HepG2 (cell line): ENCODE measurements around the gene CHD2. TPM values are rescaled to one million over a fixed set of nuclear protein-coding genes. Genes with fewer than 3 reads are reported as not detected.

Experiments used
- ATAC-seq: fragments of 200-7000 bp; cut with Tn5 transposase; 3 replicates; pipeline ENCODE4 v1.9.1; 2020; ENCODE audit warnings: mild to moderate bottlenecking, moderate library complexity
- BruUV-seq: library from RNA; stranded (reverse); fragments of 400-500 nt; replicated peaks from 2 replicates; lab custom pipeline; 2021; lab: Mats Ljungman, UMichigan
- CTCF ChIA-PET: fragments of 300-600 bp; formaldehyde crosslinking; extraction: SDS; loops from one replicate; lab custom pipeline; 2021; ENCODE audit warnings: low total read pairs, inconsistent platforms, low intra/inter-chr PET ratio; lab: Yijun Ruan, JAX
- POLR2A ChIA-PET: fragments of 350-600 bp; sonication (Branson Sonifier 250); formaldehyde crosslinking; loops from one replicate; lab custom pipeline; 2020; ENCODE audit warnings: antibody characterized with exemption, inconsistent platforms; lab: Yijun Ruan, JAX
- DNase-seq: peaks from one replicate; pipeline ENCODE4 v3.0.0-alpha.2; 2015; ENCODE audit warnings: low spot score
- FAIRE-seq: peaks from 3 replicates; lab custom pipeline; 2011; peaks lifted over from hg19 to GRCh38; lab: Jason Lieb, UNC
- H2AFZ ChIP-seq: one replicate; pipeline ENCODE4 v1.6.1; 2011; ENCODE audit warnings: low read length, inconsistent platforms
- H3K27ac ChIP-seq: fragments of 300-600 bp; 3 replicates; pipeline ENCODE4 v1.8.0; 2011; ENCODE audit warnings: mixed run types, mild to moderate bottlenecking, mixed read lengths, low read length, inconsistent platforms; ENCODE audit not compliant: insufficient read depth; ENCODE audit errors: extremely low read length
- H3K27me3 ChIP-seq, 2 experiments: fragments of 200-600 bp in 1 of 2; 2 replicates in 1 of 2; 3 replicates in 1 of 2; pipeline versions ENCODE4 v1.6.0 to v1.8.0; 2011; ENCODE audit warnings: low read length in 2 of 2, mild to moderate bottlenecking in 2 of 2, moderate library complexity in 2 of 2, inconsistent platforms in 1 of 2; ENCODE audit not compliant: insufficient read depth in 2 of 2, control insufficient read depth in 1 of 2
- H3K36me3 ChIP-seq, 2 experiments: fragments of 200-600 bp in 1 of 2; replicated peaks in 1 of 2; 2 replicates in 1 of 2; 3 replicates in 1 of 2; pipeline versions ENCODE4 v1.5.1 to v1.8.0; 2011; ENCODE audit warnings: low read length in 2 of 2, inconsistent platforms in 1 of 2; ENCODE audit not compliant: insufficient read depth in 2 of 2, control insufficient read depth in 1 of 2
- H3K4me1 ChIP-seq: 2 replicates; pipeline ENCODE4 v1.5.1; 2012; ENCODE audit warnings: low read length, inconsistent platforms; ENCODE audit not compliant: insufficient read depth
- H3K4me2 ChIP-seq: 2 replicates; pipeline ENCODE4 v1.6.0; 2011; ENCODE audit warnings: low read depth, low read length, inconsistent platforms
- H3K4me3 ChIP-seq, 3 experiments: fragments of 200-600 bp in 1 of 3; sonication (generic), shearing (Covaris generic) in 1 of 3; replicated peaks in 1 of 3; 2 replicates each; pipeline ENCODE4 v1.5.1; 2011 to 2016; ENCODE audit warnings: low read length in 3 of 3, inconsistent platforms in 2 of 3, low read depth in 2 of 3, mild to moderate bottlenecking in 2 of 3, control low read depth in 1 of 3, mixed read lengths in 1 of 3; ENCODE audit not compliant: insufficient read depth in 1 of 3
- H3K79me2 ChIP-seq: one replicate; pipeline ENCODE4 v1.6.1; 2011; ENCODE audit warnings: low read length, inconsistent platforms; ENCODE audit not compliant: insufficient read depth
- H3K9ac ChIP-seq: 2 replicates; pipeline ENCODE4 v1.6.0; 2011; ENCODE audit warnings: mild to moderate bottlenecking, low read depth, low read length, inconsistent platforms; ENCODE audit not compliant: insufficient read depth
- H3K9me3 ChIP-seq: 2 replicates; pipeline ENCODE4 v1.5.1; 2012; ENCODE audit warnings: mild to moderate bottlenecking, low read length
- H4K20me1 ChIP-seq: 2 replicates; pipeline ENCODE4 v1.6.0; 2011; ENCODE audit warnings: inconsistent platforms, mild to moderate bottlenecking, low read length, moderate library complexity; ENCODE audit not compliant: insufficient read depth
- ETV5 ChIP-seq: IDR thresholded peaks from 2 replicates; pipeline ENCODE4 v1.6.1; 2018; ENCODE audit warnings: missing biosample characterization, missing genetic modification reagents, inconsistent platforms, borderline replicate concordance
- GABPB1 ChIP-seq: IDR thresholded peaks from 2 replicates; pipeline ENCODE4 v1.6.1; 2016; ENCODE audit warnings: mild to moderate bottlenecking, missing genetic modification reagents, moderate library complexity, missing compliant biosample characterization
- NR2C2 ChIP-seq: sonication (generic); formaldehyde crosslinking; IDR thresholded peaks from 2 replicates; pipeline ENCODE4 v1.4.0; 2020; ENCODE audit warnings: missing genetic modification reagents, mild to moderate bottlenecking, moderate library complexity, borderline replicate concordance
- NR3C1 ChIP-seq: sonication (generic); formaldehyde crosslinking; IDR thresholded peaks from 2 replicates; pipeline ENCODE4 v1.4.0; 2020; ENCODE audit warnings: missing genetic modification reagents
- SNAPC2 ChIP-seq: sonication (generic); formaldehyde crosslinking; IDR thresholded peaks from 2 replicates; pipeline ENCODE4 v1.8.1; 2022; ENCODE audit warnings: mild to moderate bottlenecking, missing genetic modification reagents
- SP2 ChIP-seq: sonication (generic); formaldehyde crosslinking; IDR thresholded peaks from 2 replicates; pipeline ENCODE4 v1.5.1; 2020; ENCODE audit warnings: mild to moderate bottlenecking, missing genetic modification reagents
- THAP11 ChIP-seq: IDR thresholded peaks from 2 replicates; pipeline ENCODE4 v1.6.1; 2016; ENCODE audit warnings: missing biosample characterization, missing genetic modification reagents
- ZBTB7A ChIP-seq: sonication (generic); formaldehyde crosslinking; IDR thresholded peaks from 2 replicates; pipeline ENCODE4 v1.8.0; 2022; ENCODE audit warnings: mild to moderate bottlenecking, missing genetic modification reagents
- ZMAT3 ChIP-seq: sonication (generic); formaldehyde crosslinking; conservative IDR thresholded peaks from 2 replicates; pipeline ENCODE4 v1.7.0; 2021; ENCODE audit warnings: missing genetic modification reagents
- ZNF12 ChIP-seq: sonication (generic); formaldehyde crosslinking; IDR thresholded peaks from 2 replicates; pipeline ENCODE4 v1.5.0; 2020; ENCODE audit warnings: missing genetic modification reagents
- ZNF234 ChIP-seq: sonication (generic); formaldehyde crosslinking; conservative IDR thresholded peaks from 2 replicates; pipeline ENCODE4 v1.5.1; 2020; ENCODE audit warnings: mild to moderate bottlenecking, missing genetic modification reagents
- ZNF33B ChIP-seq: sonication (generic); formaldehyde crosslinking; IDR thresholded peaks from 2 replicates; pipeline ENCODE4 v1.5.1; 2020; ENCODE audit warnings: mild to moderate bottlenecking, missing genetic modification reagents
- ZNF790 ChIP-seq: sonication (generic); formaldehyde crosslinking; IDR thresholded peaks from 2 replicates; pipeline ENCODE4 v1.8.0; 2022; ENCODE audit warnings: missing genetic modification reagents, mild to moderate bottlenecking, borderline replicate concordance
- WGBS: methylation state at CpG from one replicate; pipeline ENCODE4 v1.1.6; 2017; ENCODE audit warnings: low lambda C conversion rate; 5-methylcytosine and 5-hydroxymethylcytosine counted together
- in situ Hi-C: cut with HindIII; loops from 2 replicates; pipeline ENCODE4 v1.10.0; 2017; ENCODE audit warnings: low pct_unique_long_range_greater_than_20kb; ENCODE audit not compliant: extremely low pct_ligation_motif_present
- intact Hi-C: fragments of 100-400 bp; cut with micrococcal nuclease; formaldehyde crosslinking; loops from one replicate; pipeline ENCODE4 v1.10.0; 2022; ENCODE audit not compliant: unreplicated experiment
- polyA plus RNA-seq, 8 experiments: library from polyadenylated mRNA; depleted of rRNA in 3 of 8; stranded (reverse) in 7 of 8; unstranded in 1 of 8; fragments of >200 nt; fragmentation: Illumina TruSeq in 4 of 8; extraction: Trizol in 4 of 8; gene quantifications; 2 replicates each; pipeline versions ENCODE4 v1.2.1 to v1.2.3, GENCODE V29; 2011 to 2016; ENCODE audit warnings: low read depth in 4 of 8, missing spikeins in 1 of 8, mixed read lengths in 1 of 8; ENCODE audit not compliant: insufficient read depth in 1 of 8
- total RNA-seq, 5 experiments: library from RNA; depleted of rRNA; stranded (reverse); fragments of >200 nt; fragmentation: Illumina TruSeq; extraction: Trizol; gene quantifications; 2 replicates each; pipeline ENCODE4 v1.2.3, GENCODE V29; 2016; ENCODE audit warnings: low read depth in 1 of 5

The CHD2 gene
- total and polyA plus RNA-seq, 2 of the 13 experiments (the other 11 are each of a cell fraction or from before 2014, with no cell fraction given) = 54.0 to 54.1 TPM

DNA sequence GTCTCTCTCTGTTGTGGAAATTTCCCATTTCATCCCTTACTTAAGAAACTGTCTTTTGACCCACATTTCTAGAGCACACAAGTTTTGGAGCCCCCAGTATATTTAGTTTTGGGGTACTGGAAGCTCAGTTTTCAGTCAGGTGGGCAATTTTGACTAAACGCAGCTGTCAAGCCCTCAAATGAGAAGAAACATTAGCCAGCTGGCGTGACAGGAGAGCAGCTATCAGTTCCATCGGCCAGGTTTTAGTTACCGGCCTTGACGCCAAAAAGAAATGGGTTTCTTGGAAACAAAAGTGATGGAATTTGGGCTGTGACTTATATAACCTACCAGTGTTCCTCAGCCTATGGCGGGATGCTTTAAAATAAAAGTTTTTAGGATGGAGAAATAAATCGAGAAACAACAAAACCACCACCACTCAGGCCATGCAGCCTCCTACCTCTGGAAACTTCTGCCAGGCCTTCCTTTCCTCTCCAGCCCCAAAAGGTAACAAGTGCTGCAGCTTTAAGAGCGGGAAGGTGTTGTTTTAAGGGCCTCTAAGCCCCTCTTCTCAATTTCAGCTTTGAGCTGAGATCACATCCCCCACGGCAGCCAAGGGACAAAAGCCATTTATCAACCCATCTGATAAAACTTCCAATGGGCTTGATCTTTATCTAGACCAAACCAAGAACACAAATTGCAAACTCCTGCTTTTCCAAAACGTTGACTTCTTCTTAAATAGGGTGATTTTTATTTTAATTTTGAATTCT is 170.6 kb downstream of the CHD2 start:
- H3K4me2 ChIP-seq = no peak overlapping the region
- no peak for TF ChIP-seq ZNF12 (CRISPR knock-in tag)
- TF ChIP-seq ZBTB7A (CRISPR knock-in tag) = no peak
- no peak for TF ChIP-seq GABPB1 (CRISPR knock-in tag)
- TF ChIP-seq ZNF234 (CRISPR knock-in tag) = no peak
- TF ChIP-seq NR2C2 = no peak
- TF ChIP-seq THAP11 = no peak
- TF ChIP-seq NR3C1 (CRISPR knock-in tag) = no peak
- TF ChIP-seq ZNF33B (CRISPR knock-in tag) = no peak
- no peak for TF ChIP-seq ETV5 (CRISPR knock-in tag)
- no peak for TF ChIP-seq SP2 (CRISPR knock-in tag)
- no peak for TF ChIP-seq SNAPC2 (CRISPR knock-in tag)
- no peak for TF ChIP-seq ZMAT3 (CRISPR knock-in tag)
- no peak for TF ChIP-seq ZNF790 (CRISPR knock-in tag)
- TF ChIP-seq, all 625 proteins: peak for 0
- Histone ChIP-seq H3K79me2 (no peaks in the 10 kb centered on the region), H3K4me3 (no peak overlapping the region), H3K27me3 (peaks cover 13 to 86% of the 10 kb centered on the region in 2 experiments), H3K4me1 (no peaks in the 10 kb centered on the region), H3K36me3 (no peaks in the 10 kb centered on the region), H2AFZ (no peak overlapping the region), H3K27ac (no peak overlapping the region), H3K9me3 (no peaks in the 10 kb centered on the region), H3K9ac (no peak overlapping the region), H4K20me1 (no peaks in the 10 kb centered on the region)
- CTCF ChIA-PET = no interaction called here
- DNase-seq (no peak), ATAC-seq (no peak), FAIRE-seq (no peak)
- POLR2A ChIA-PET = no interaction called here
- no TSS peak for BruUV-seq
- WGBS = 13% methylated on average over 9 of the region's 10 CpGs
- in situ Hi-C loops (no loop called here), intact Hi-C loops (no loop called here)
